Measurements from ENCODE around the gene CA5A.
"Not testable (repeated sequence)": the region's sequence is repeated elsewhere in the genome, so short reads cannot be mapped to it uniquely, and the experiment has no call there.

CA5A gene

GRCh38 chr16:87936375-87937230 lies at the start of gene CA5A:
TSS of gene CA5A (minus strand) at chr16:87936529. CDS start at chr16:87936450, 79 bp downstream.
- DNase-seq = no peak

- not testable (repeated sequence) for DNase-seq
Observed at GRCh38 chr16:87985493-87985892, 49.2 kb upstream of the CA5A start.

GRCh38 chr16:87984632-87985267 lies 48.4 kb upstream of the CA5A start:
- DNase-seq = no peak

GRCh38 chr16:87984180-87984579 lies 47.9 kb upstream of the CA5A start:
- not testable (repeated sequence) for DNase-seq

- DNase-seq = not testable (repeated sequence)
Observed at GRCh38 chr16:87983737-87984097, 47.4 kb upstream of the CA5A start.

GRCh38 chr16:87983072-87983736 lies 46.9 kb upstream of the CA5A start:
- DNase-seq = not testable (repeated sequence)

- DNase-seq = no peak
Observed at GRCh38 chr16:87982581-87983041, 46.3 kb upstream of the CA5A start.

- DNase-seq = peak; percentile 43
Observed at GRCh38 chr16:87981376-87981775, 45.0 kb upstream of the CA5A start.

GRCh38 chr16:87979911-87980630 lies 43.7 kb upstream of the CA5A start:
- DNase-seq = not testable (repeated sequence)

GRCh38 chr16:87979352-87979751 lies 43.0 kb upstream of the CA5A start:
- no peak for DNase-seq

GRCh38 chr16:87978127-87978526 lies 41.8 kb upstream of the CA5A start:
- no peak for DNase-seq

- no peak for DNase-seq
Observed at GRCh38 chr16:87976665-87977064, 40.3 kb upstream of the CA5A start.

- DNase-seq = no peak
Observed at GRCh38 chr16:87974178-87974577, 37.8 kb upstream of the CA5A start.

- no peak for DNase-seq
Observed at GRCh38 chr16:87973717-87974116, 37.4 kb upstream of the CA5A start.

- DNase-seq = no peak
Observed at GRCh38 chr16:87971933-87972332, 35.6 kb upstream of the CA5A start.

GRCh38 chr16:87970186-87970585 lies 33.9 kb upstream of the CA5A start:
- no peak for DNase-seq

- no peak for DNase-seq
Observed at GRCh38 chr16:87968541-87968940, 32.2 kb upstream of the CA5A start.

GRCh38 chr16:87966685-87967185 lies 30.4 kb upstream of the CA5A start:
- no peak for DNase-seq

GRCh38 chr16:87966064-87966645 lies 29.8 kb upstream of the CA5A start:
- DNase-seq = no peak

- no peak for DNase-seq
Observed at GRCh38 chr16:87965417-87965816, 29.1 kb upstream of the CA5A start.

GRCh38 chr16:87964049-87964659 lies 27.8 kb upstream of the CA5A start:
- DNase-seq = no peak

- peak; percentile 60 for DNase-seq
Observed at GRCh38 chr16:87963400-87963799, 27.1 kb upstream of the CA5A start.

Measured in CD4-positive, alpha-beta T cell treated with Interleukin-17A for 1 hour (primary cell).